Pons (tissue), 1 donor: ENCODE measurements around the gene PTCD1.
A peak's percentile ranks its signal among the peaks of the same experiment; 100 is the strongest.

ENCODE experiments used
- DNase-seq: peaks from one replicate; pipeline ENCODE4 v3.0.0-alpha.2; 2016; ENCODE audit warnings: low spot score

PTCD1 gene

DNA sequence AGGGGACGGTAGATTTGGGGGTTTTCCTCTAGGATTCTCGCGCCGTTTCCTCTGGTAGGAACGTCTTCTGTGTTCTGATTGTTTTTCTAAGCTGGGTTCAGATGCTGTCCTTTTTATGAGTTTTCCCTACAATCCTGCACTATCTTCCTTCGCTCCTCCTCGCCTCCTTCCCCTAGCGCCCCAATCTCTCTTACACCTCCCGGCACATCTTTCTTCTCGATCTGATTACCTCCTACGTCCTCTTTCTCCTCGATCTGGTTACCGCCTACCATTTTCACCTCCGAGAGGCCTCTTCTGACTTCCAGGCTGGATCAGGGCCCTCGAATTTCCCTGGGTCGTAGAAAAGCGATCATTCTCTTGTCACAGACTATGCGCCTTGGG lies 29.4 kb downstream of the PTCD1 start:
- no peak for DNase-seq

- peak; percentile 94 for DNase-seq
Observed at GRCh38 chr7:99408379-99409191, 30.0 kb downstream of the PTCD1 start, which contains the start of the genes BUD31 and PDAP1. BUD31 (plus strand) TSS chr7:99408969; CDS start chr7:99411093, 2,124 bp downstream. PDAP1 (minus strand) TSS chr7:99408597; CDS start chr7:99408548, 49 bp downstream.

- no peak for DNase-seq
Observed at GRCh38 chr7:99407872-99408378, 30.7 kb downstream of the PTCD1 start.

GRCh38 chr7:99406557-99406956 lies 32.0 kb downstream of the PTCD1 start:
- no peak for DNase-seq

DNA sequence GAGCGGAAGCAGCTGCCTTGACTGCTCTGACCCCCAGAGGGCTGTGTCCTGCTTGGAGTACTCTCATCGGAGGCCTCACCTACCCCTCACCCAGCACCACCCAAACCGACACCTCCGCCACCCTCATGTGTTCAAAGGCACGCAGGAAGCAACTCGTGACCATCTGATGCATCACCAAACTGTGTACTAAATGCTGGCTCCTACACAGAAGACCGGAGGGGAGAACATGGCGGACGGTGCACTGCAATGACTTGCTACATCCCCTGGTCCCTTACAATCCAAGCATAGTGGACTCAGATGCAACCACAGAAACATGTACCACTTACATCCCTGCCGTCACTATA lies 33.6 kb downstream of the PTCD1 start:
- DNase-seq = no peak

- DNase-seq = no peak
Observed at GRCh38 chr7:99404235-99404976, 34.2 kb downstream of the PTCD1 start.

DNA sequence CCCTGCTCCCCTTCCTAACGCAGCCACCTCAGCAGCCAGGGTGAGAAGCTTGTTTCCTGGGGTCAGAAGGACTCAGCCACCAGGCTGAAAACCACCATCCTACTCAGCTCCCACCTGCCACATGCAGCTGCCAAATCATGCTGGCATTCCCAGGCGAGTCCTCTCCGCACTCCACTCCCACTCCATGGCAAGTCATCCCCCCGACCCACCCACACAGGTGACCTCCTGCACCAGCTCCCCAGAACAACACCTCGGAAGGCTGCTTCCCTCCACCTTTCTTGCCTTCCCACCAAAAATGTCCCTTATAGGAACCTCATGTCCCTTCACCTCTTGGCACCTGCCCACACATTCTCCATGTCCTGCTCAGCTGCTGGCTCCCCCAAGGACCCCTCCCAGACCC lies 34.8 kb downstream of the PTCD1 start:
- DNase-seq = no peak

DNA sequence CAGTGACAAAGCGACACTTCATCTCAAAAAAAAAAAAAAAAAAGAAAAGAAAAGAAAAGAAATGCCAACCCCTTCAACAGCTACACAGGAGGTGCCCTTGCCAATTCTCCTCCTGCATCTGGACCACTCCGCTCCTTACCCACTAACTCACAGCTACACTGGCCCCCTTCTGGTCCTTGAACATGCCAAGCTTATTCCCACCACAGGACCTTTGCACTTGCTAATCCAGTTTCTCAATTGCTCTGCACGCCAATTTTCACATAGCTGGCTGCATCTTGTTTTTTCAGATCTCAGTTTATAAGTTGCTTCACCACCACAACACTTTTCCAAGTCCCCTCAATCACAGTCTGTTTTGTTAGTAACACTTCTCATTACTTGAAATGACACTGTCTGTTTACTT lies 35.7 kb downstream of the PTCD1 start:
- DNase-seq = no peak

DNA sequence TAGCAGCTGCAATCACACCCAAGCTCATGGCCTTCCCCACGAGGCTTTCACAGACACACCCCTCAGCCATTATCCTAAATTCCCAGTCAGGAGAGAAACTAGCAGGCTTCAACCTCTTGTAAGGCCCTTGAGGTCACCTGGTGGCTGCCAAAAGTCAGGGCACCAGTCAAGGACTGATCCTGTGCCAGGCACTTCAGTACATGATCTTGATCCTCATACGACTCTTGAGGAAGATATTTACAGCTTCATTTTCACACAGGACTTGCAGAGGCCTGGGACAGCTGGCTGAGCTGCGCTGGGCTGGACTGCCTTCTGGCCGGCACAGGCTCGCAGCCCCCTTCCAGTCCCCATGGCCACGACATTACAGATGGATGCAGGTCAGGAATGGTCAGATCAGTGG lies 39.0 kb downstream of the PTCD1 start:
- DNase-seq = no peak

DNA sequence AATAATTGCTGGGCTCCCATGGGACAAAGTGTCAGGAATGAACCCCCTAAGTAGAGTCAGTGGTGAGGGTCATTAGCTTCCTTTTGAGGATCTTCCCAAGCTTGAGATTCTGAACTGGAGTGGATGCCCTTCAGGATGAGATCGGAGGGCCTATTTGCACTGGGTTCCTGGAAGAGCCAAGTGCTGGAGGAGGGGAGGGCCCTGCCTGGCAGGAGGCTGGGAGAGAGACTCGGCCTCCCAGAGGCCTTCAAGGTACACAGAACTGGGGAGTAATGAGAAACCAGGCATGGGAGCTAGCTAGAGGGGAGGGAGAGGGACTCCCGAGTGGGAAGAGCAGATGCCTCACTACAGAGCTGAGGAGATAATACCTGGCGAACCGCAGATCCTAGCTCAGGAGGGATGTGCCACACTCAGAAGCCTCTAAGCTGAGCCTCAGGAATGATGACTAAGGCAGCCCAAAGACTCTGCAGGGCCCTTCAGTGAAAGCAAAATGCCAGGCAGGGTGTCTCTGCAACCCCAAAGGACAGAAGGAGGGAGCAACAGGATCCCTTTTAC lies 39.6 kb downstream of the PTCD1 start:
- DNase-seq = no peak

DNA sequence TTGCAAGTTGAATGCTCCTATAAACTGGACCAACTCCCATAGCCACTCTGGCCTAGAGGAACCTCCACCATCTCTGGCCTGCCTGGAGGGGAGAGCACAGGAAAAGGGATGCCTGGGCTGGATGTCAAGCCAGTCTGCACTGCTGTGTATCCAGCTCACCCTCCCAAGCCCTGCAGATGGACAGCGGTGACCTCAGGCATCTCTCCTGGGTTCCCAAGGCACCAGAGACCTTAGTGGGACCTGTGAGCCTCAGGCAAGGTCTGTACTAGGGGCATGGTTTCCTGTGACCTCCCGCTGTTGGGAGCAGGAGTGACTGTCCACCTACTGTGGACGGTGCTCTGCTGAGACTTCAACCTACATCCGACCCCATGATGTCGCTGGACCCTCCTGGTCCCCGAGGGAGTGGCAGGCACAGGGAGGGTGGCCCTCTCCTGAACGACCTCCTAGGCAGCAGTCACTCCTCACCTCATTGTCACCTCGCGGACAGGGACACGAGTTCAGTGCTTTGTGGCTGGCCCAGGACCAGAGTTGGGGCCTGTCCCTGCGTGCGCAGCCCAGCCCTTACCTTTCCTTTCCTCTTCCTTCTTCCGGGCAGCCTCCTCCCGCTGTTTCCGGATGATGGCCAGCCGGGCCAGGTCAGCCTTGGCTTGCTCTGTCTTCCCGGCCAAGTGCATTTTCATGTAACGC lies 41.2 kb downstream of the PTCD1 start:
- DNase-seq = no peak

DNA sequence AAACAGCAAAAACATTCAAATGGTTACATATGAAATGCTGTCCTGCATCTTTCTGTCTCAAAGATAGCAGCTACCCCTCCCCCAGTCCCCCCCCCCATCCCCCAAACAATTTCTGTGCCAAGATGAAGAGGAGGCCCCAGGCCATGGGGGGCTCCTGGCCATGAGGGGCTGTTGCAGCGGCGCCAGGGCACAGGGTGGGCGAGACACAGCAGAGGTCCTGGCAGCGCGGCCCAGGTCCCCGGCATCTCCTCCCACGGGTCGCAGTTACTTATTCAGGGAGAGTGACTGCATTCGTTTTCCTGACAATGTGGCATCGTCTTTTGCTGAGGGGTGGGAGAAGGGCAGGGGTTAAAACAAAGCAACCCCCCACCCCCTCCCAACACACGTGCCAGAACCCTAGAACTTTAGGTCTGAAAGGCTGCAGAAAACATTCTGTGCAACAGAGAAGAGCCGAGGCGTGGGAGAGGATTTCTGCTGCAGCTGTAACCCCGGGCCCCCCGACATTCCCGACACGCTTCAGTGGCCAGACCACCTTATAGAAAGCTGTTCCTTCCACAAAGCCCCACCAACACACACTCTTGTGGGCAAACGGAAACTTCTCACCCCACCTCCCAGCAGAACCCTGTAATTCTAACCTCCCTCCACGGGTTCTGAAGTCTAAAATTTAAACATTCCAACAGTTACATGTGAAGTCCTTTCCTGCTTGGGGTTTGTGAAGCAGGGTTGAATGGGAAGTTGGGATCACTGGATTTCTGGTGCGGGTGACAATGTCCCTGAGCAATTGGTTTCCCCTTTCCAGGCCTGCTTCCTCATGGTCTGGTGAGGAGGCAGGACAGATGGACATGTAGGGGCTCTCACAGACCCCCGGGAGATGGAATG lies 41.9 kb downstream of the PTCD1 start:
- no peak for DNase-seq

- DNase-seq = no peak
Observed at GRCh38 chr7:99395616-99396327, 42.8 kb downstream of the PTCD1 start.

DNA sequence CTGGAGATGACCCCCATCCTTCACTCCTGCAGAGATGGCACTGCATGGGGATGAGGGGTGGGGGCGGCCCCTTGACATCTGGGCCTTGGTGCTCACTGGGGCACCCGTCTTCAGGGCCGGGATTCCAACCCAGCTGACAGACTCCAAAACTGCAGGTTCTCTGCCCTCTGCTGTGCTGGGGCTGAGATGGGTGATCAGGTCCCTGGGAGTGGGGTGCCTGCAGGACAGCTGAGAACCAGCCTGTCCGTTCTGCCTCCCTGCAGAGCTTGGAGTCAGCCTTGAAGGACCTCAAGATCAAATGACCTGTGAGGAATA lies 44.5 kb downstream of the PTCD1 start:
- DNase-seq = no peak

DNA sequence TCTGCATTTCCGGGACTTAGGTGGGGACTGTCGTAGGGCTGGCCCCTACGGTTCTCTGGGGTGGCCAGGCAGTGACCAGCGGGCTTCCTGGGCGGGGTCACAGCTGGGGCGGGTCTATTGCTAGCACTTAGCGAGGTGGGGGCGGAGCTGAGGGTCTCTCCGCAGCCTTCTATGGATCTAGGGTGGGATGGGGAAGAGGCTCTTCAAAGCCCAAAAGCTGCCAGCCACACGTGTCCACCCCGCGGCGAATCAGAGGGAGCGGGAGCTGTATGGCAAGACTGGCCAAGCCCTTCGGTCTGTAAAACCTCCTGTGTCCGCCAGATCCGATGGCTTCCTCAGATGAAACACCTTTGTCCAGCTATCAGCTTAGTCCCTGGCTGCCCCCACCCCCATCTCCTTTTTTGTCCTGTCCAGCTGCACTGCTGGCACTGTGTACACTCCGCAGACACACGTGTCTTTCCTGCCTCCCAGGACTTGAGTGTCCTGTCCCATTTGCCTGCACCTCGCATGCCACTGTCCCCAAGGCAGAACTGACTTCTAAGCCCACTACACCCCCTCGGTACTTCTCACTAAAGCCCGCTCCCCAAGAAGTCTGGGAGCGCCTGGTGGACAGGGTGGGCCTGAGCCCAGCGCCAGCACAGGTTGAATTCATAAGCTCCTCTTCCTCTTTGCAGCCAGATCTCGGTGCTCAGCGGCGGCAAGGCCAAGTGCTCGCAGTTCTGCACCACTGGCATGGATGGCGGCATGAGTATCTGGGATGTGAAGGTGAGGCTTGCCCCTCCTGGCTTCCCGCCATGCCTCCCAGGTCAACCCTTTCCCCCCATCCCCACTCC lies 45.0 kb downstream of the PTCD1 start:
- DNase-seq = no peak

DNA sequence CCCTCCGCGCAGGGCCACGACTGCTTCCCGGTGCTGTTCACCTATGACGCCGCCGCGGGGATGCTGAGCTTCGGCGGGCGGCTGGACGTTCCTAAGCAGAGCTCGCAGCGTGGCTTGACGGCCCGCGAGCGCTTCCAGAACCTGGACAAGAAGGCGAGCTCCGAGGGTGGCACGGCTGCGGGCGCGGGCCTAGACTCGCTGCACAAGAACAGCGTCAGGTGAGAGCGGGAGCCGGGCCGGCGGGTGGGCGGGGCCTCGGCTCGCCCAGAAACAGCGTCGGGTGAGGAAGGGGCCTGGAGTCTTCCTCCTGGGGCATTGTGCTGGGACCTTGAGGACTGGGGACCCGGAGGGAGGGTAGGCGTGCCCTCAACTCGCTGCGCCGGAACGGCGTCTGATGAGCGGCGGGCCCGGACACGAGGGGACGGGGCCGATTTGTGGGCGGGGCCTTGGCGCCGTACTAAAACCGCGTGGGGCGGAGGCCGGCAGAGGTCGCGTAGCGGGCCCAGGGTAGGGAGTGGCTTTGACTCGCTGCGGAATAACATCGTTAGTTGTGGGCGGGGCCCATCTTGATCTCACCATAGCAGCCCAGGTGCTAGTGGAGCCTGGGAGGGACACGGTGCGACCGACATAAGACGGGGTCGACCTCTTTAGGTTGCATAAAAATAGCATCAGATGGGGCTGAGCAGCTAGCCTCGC lies 45.8 kb downstream of the PTCD1 start:
- no peak for DNase-seq

DNA sequence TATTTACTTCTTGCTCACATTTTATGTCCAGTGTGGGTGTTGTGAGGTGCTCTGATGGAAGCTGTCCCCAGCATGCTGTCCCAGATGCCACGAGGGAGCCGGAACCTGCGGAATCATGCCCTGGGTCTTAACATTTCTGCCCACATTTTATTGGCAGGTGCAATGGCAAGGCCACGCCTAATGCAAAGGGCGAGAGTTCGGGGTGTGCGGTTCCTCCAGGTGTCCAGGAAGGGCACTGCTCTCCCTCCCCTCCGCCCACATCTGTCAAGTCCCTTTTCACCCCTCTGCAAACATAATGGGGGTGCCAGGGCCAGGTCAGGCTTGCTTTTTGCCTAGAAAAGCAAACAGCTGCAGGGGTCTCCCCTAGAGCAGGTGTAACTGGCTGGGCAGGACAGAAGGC lies 46.6 kb downstream of the PTCD1 start:
- DNase-seq = no peak

DNA sequence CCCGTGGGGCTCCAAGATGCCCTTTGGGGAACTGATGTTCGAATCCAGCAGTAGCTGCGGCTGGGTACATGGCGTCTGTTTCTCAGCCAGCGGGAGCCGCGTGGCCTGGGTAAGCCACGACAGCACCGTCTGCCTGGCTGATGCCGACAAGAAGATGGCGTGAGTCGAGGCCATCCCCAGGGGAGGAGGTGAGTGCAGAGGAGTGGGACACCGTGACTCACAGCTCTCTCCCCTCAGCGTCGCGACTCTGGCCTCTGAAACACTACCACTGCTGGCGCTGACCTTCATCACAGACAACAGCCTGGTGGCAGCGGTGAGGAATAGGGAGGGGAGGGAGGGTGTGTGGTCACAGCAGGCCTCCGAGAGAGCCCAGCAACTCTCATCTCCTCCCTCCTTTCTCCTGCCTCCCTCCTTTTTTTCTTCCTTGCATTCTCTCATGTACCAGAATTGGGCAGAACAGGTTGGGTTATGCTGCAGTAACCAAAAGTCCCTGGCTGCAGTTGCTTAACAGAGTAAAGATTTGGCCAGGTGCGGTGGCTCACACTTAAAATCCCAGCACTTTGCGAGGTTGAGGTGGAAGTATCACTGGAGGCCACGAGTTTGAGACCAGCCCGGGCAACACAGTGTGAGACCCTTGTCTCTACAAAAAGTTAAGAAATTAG lies 47.5 kb downstream of the PTCD1 start:
- no peak for DNase-seq

DNA sequence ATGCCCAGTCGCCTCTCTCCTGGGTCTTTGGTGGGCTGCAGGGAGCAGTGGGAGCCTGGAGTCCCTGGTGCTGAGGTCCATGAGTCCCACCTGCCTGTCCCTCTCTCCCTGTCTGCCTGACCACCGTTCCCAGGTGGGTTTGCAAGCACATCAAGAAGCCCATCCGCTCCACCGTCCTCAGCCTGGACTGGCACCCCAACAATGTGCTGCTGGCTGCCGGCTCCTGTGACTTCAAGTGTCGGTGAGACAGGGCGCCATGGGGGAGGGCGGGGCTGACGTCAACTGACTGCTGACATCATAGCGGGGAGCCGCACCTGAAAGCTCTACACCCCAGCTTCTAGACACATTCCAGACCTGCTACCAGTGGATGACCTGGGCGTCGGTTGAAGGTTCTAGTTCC lies 48.8 kb downstream of the PTCD1 start:
- DNase-seq = no peak
